Measurements from ENCODE around the gene CCDC85B. TPM values are rescaled to one million over a fixed set of nuclear protein-coding genes. Genes with fewer than 3 reads are reported as not detected.

Gene CCDC85B
- total and polyA plus RNA-seq, 2 of the 8 experiments (the other 6 are each of a cell fraction or from before 2014, with no cell fraction given) = 19.8 to 30.8 TPM

DNA sequence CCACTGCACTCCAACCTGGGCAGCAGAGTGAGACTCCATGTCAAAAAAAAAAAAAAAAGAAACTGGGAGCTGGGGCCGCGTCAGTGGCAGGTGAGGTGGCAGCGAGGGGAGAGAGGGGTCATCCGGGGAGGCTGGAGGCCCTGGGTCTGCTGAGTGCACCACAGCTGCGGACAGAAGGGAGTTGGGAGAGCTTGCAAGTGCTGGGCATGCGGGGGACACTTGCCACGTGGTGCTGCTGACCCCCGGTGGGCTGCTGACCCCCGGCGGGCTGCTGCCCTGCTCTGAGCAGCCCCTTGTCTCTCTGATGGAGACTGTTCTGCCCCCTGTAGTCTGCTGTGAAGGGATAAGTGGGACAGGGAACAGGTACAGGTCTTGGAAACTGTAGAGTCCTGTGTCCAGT lies 31.4 kb downstream of the CCDC85B start:
- Histone ChIP-seq H3K18ac (ENCODE audit: extremely low read depth, low read length) (no peak overlapping the region), H2BK20ac (ENCODE audit: low read length) (no peak overlapping the region), H2BK12ac (ENCODE audit: low read depth, low read length) (no peak overlapping the region), H2BK120ac (replicated peaks; ENCODE audit: low read depth, low read length) (no peak overlapping the region), H3K79me1 (ENCODE audit: low read depth, low read length) (peaks cover 7% of the 10 kb centered on the region; the same call in 1 of the 2 replicates), H3K23me2 (ENCODE audit: low read depth, low read length) (peaks cover 13% of the 10 kb centered on the region; the same call in 1 of the 2 replicates), H3K9ac (replicated peaks in 1 of 4; ENCODE audit: extremely low read depth in 1 of 4, low read depth in 3 of 4, low read length in 3 of 4) (no peak overlapping the region), H3K27ac (ENCODE audit: low read depth, low read length) (no peak overlapping the region), H3K4me1 (replicated peaks in 1 of 4; ENCODE audit: control insufficient read depth in 3 of 4, insufficient read depth in 4 of 4, low read length in 3 of 4) (peaks cover 0 to 15% (median 9%) of the 10 kb centered on the region in 4 experiments; a peak in 3 of 7 replicates), H3K79me2 (ENCODE audit: control insufficient read depth in 1 of 2, insufficient read depth in 2 of 2, low read length in 2 of 2) (peaks cover 0 to 7% of the 10 kb centered on the region in 2 experiments; a peak in 2 of 4 replicates), H2AFZ (ENCODE audit: low read length) (no peak overlapping the region), H2BK15ac (ENCODE audit: low read length) (no peak overlapping the region), H3K27me3 (replicated peaks in 1 of 4; ENCODE audit: control insufficient read depth in 3 of 4, extremely low read depth in 1 of 4, insufficient read depth in 3 of 4, low read length in 3 of 4) (no peaks in the 10 kb centered on the region), H3K36me3 (ENCODE audit: control insufficient read depth in 2 of 4, insufficient read depth in 4 of 4, low read length in 3 of 4) (peaks cover 0 to 8% (median 5%) of the 10 kb centered on the region in 4 experiments; a peak in 4 of 8 replicates), H4K8ac (ENCODE audit: extremely low read depth, insufficient read depth, low read length) (no peak overlapping the region), H4K20me1 (replicated peaks in 1 of 2; ENCODE audit: control insufficient read depth in 1 of 2, insufficient read depth in 2 of 2, low read length in 2 of 2) (peaks cover 0 to 3% of the 10 kb centered on the region in 2 experiments), H2BK5ac (ENCODE audit: low read depth, low read length) (no peak overlapping the region), H2AK5ac (ENCODE audit: low read depth, low read length) (no peak overlapping the region), H4K5ac (ENCODE audit: insufficient read length, low read depth, low read length) (no peak overlapping the region), H3K9me3 (ENCODE audit: insufficient read depth in 2 of 2, low read depth in 1 of 2, low read length in 1 of 2) (no peaks in the 10 kb centered on the region), H3K23ac (ENCODE audit: insufficient read length) (no peak overlapping the region), H3K14ac (ENCODE audit: insufficient read length) (no peak overlapping the region), H3K4me2 (ENCODE audit: insufficient read depth in 1 of 2, low read depth in 2 of 2, low read length in 2 of 2) (no peak overlapping the region), H3K56ac (replicated peaks; ENCODE audit: insufficient read length, low read depth, low read length) (no peak overlapping the region), H4K91ac (replicated peaks; ENCODE audit: insufficient read length, low read length) (no peak overlapping the region), H3K4ac (replicated peaks; ENCODE audit: insufficient read length, low read depth, low read length) (no peak overlapping the region), H3K4me3 (ENCODE audit: extremely low read depth in 1 of 4, insufficient read depth in 2 of 4, low read depth in 3 of 4, low read length in 4 of 4) (no peak overlapping the region)
- no peak for DNase-seq (ENCODE audit: low read depth in 1 of 2, low spot score in 2 of 2)
- ChIA-PET CTCF (ENCODE audit: partially characterized antibody) (interaction anchor here (0.6 to 3.5 kb wide), 8 partner anchors 9 to 381 kb away, joined by 3 to 19 read pairs (median 4); partner anchors contain the start of gene FIBP), POLR2A (ENCODE audit: partially characterized antibody) (interaction anchor here (0.8 to 3.0 kb wide), 5 partner anchors 10 to 49 kb away, joined by 3 to 12 read pairs (median 4); no protein-coding TSS in a partner anchor)
- TF ChIP-seq CBX5 (IDR thresholded peaks at IDR 0.05; ENCODE audit: low read depth, low read length) (no peak), NRF1 (IDR thresholded peaks at IDR 0.05; ENCODE audit: low read depth, low read length) (no peak), SRF (IDR thresholded peaks at IDR 0.05; ENCODE audit: low read depth, low read length) (no peak), JUN (IDR thresholded peaks at IDR 0.05; ENCODE audit: low read depth, low read length) (no peak), CHD2 (IDR thresholded peaks at IDR 0.05; ENCODE audit: low read length) (no peak), YY1 (IDR thresholded peaks at IDR 0.05; ENCODE audit: low read depth, low read length) (no peak)
- TF ChIP-seq, protein P1, sequence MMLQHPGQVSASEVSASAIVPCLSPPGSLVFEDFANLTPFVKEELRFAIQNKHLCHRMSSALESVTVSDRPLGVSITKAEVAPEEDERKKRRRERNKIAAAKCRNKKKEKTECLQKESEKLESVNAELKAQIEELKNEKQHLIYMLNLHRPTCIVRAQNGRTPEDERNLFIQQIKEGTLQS (IDR thresholded peaks at IDR 0.05; ENCODE audit: insufficient read depth, low read depth, low read length) = no peak
- TF ChIP-seq, protein P2, sequence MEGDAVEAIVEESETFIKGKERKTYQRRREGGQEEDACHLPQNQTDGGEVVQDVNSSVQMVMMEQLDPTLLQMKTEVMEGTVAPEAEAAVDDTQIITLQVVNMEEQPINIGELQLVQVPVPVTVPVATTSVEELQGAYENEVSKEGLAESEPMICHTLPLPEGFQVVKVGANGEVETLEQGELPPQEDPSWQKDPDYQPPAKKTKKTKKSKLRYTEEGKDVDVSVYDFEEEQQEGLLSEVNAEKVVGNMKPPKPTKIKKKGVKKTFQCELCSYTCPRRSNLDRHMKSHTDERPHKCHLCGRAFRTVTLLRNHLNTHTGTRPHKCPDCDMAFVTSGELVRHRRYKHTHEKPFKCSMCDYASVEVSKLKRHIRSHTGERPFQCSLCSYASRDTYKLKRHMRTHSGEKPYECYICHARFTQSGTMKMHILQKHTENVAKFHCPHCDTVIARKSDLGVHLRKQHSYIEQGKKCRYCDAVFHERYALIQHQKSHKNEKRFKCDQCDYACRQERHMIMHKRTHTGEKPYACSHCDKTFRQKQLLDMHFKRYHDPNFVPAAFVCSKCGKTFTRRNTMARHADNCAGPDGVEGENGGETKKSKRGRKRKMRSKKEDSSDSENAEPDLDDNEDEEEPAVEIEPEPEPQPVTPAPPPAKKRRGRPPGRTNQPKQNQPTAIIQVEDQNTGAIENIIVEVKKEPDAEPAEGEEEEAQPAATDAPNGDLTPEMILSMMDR (IDR thresholded peaks at IDR 0.05; ENCODE audit: control extremely low read depth in 1 of 3, insufficient read depth in 1 of 3, low read depth in 1 of 3, low read length in 3 of 3) = no peak
- TF ChIP-seq, protein P3, sequence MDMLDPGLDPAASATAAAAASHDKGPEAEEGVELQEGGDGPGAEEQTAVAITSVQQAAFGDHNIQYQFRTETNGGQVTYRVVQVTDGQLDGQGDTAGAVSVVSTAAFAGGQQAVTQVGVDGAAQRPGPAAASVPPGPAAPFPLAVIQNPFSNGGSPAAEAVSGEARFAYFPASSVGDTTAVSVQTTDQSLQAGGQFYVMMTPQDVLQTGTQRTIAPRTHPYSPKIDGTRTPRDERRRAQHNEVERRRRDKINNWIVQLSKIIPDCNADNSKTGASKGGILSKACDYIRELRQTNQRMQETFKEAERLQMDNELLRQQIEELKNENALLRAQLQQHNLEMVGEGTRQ (IDR thresholded peaks at IDR 0.05; ENCODE audit: low read length) = no peak
- WGBS, 2 experiments (ENCODE audit: extremely low coverage in 1 of 2, insufficient coverage in 1 of 2, insufficient read length in 1 of 2, insufficient replicate concordance in 2 of 2, low coverage in 1 of 2, low lambda C conversion rate in 2 of 2, missing lambda C conversion rate in 1 of 2) = 98% methylated on average over 7 of the region's 10 CpGs; no CpG with 5 or more reads in 1 of the 2 experiments
- FAIRE-seq = no peak

Data from H1 (cell line).